NB4 (cell line): ENCODE results near the gene LGI4.

ENCODE experiments used
- CTCF ChIP-seq: IDR thresholded peaks from one replicate; pipeline ENCODE4 v1.5.1; 2012; ENCODE audit warnings: low read depth, low read length
- MAX ChIP-seq: IDR thresholded peaks from 2 replicates; pipeline ENCODE4 v1.6.1; 2011; ENCODE audit warnings: low read depth, low read length
- POLR2A ChIP-seq: IDR thresholded peaks from 2 replicates; pipeline ENCODE4 v1.6.1; 2011; ENCODE audit warnings: mild to moderate bottlenecking; ENCODE audit not compliant: insufficient read length; ENCODE audit errors: extremely low read depth

DNA sequence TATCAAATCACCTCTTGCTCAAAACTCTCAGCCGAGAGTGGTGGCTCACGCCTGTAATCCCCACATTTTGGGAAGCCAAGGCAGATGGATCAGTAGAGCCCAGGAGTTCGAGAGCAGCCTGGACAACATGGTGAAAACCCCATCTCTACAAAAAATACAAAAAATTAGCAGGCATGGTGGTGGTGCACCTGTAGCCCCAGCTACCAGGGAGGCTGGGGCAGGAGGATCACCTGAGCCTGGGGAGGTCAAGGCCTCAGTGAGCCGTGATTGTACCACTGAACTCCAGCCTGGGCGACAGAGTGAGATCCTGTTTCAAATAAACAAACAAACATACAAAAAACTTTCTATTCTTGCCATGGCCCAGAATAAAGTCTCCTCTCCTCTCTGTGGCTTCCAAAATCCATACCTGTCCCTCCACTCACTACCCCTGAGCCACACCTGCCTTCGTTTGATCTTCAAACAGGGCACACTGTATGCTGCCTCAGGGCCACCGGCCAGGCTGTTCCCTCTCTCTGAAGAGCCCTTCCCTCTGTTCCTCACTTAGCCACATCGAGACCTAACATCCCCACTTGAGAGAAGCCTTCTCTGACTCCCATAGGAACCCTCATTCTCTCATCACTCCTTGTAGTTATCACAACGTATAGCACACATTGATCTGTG, 6.3 kb downstream of the LGI4 start:
- TF ChIP-seq CTCF, result no peak
- no peak for TF ChIP-seq MAX
- no peak for TF ChIP-seq POLR2A
